Heart right ventricle (tissue), 16 donors: Measurements from ENCODE around the gene SAG. TPM values are rescaled to one million over a fixed set of nuclear protein-coding genes. Genes with fewer than 3 reads are reported as not detected.
A peak's percentile ranks its signal among the peaks of the same experiment; 100 is the strongest.

ENCODE experiments used
- ATAC-seq, 8 donors: fragments of 200-7000 bp; cut with Tn5 transposase; one replicate each; pipeline ENCODE4 v1.9.1; 2020; ENCODE audit warnings: mild to moderate bottlenecking in 8 of 8, moderate library complexity in 8 of 8, moderate number of reproducible peaks in 1 of 8
- DNase-seq, 2 donors: peaks; one replicate each; pipeline ENCODE4 v3.0.0-alpha.2; 2020
- H3K27ac ChIP-seq, 10 donors: fragments of 200-600 bp; sonication (generic) in 2 of 10; one replicate each; pipeline versions ENCODE4 v1.5.0 to v1.8.0; 2020 to 2022; ENCODE audit warnings: mild to moderate bottlenecking in 3 of 10
- H3K27me3 ChIP-seq, 7 donors: fragments of 200-600 bp; one replicate each; pipeline ENCODE4 v1.8.0; 2021 to 2022; ENCODE audit warnings: mild to moderate bottlenecking in 2 of 7
- H3K36me3 ChIP-seq, 9 donors: fragments of 200-600 bp; sonication (generic) in 1 of 9; one replicate each; pipeline versions ENCODE4 v1.5.0 to v1.8.0; 2020 to 2022; ENCODE audit warnings: mild to moderate bottlenecking in 2 of 9
- H3K4me1 ChIP-seq, 9 donors: fragments of 200-600 bp; sonication (generic) in 1 of 9; one replicate each; pipeline versions ENCODE4 v1.5.0 to v1.8.0; 2020 to 2022; ENCODE audit warnings: mild to moderate bottlenecking in 4 of 9
- H3K4me3 ChIP-seq, 10 donors: fragments of 200-600 bp; sonication (generic) in 2 of 10; one replicate each; pipeline versions ENCODE4 v1.5.0 to v1.8.0; 2020 to 2022; ENCODE audit warnings: mild to moderate bottlenecking in 7 of 10, moderate library complexity in 2 of 10
- H3K9me3 ChIP-seq, 11 donors: fragments of 200-600 bp in 10 of 11; sonication (generic) in 2 of 11; one replicate each; pipeline versions ENCODE4 v1.5.0 to v1.8.0; 2013 to 2022; ENCODE audit warnings: mild to moderate bottlenecking in 2 of 11, control low read depth in 1 of 11, moderate library complexity in 1 of 11
- WGBS, 2 donors: extraction: QIAGEN DNeasy Blood & Tissue Kit; methylation state at CpG; one replicate each; pipeline ENCODE4 v1.1.7; 2013; ENCODE audit warnings: inconsistent platforms in 1 of 2; 5-methylcytosine and 5-hydroxymethylcytosine counted together
- intact Hi-C, 10 donors: fragments of 100-400 bp; cut with DNase I; formaldehyde crosslinking; loops; one replicate each; pipeline versions ENCODE4 v1.11.1 to v1.14.2; 2022
- polyA plus RNA-seq, 2 donors: library from polyadenylated mRNA; stranded (reverse); fragments of 200-250 nt; gene quantifications; one replicate each; pipeline ENCODE4 v1.2.3, GENCODE V29; 2013
- total RNA-seq, 10 donors: library from RNA; stranded (reverse); fragmentation: NEBNext Ultra II Directional in 3 of 10; extraction: Animal tissue kit (Norgen Biotek cat#: 25700) in 3 of 10; gene quantifications; one replicate each; pipeline versions ENCODE4 v1.2.1 to v1.2.4, GENCODE V29; 2021 to 2023
- TF ChIP-seq, protein P1 (sequence below), 9 donors: fragments of 200-600 bp; sonication (generic) in 2 of 9; IDR thresholded peaks; one replicate each; pipeline versions ENCODE4 v1.5.0 to v1.8.0; 2021 to 2022; ENCODE audit warnings: antibody characterized with exemption in 9 of 9, mild to moderate bottlenecking in 5 of 9, moderate library complexity in 1 of 9
- donor health status: Arrhythmogenic right ventricular cardiomyopathy.
- donor health status: ischemic (EF 13 %, LVEDD 7.1; RV severe dilation, severe dysfunction).
- donor health status: healthy with polysubstance abuse.
- donor health status: DM: no; HTN: yes; CAD: no.
- donor health status: DM: no; HTN: no; CAD: no.
- donor health status: ischemic (EF 25% LVEDD 6.9; RV normal size, moderate dysfunction).
- donor health status: ischemic (EF 25% LVEDD 5.7; RV mildly dilated, moderate dysfunction).
- donor health status: healthy.
- donor health status: DM: yes; HTN: yes; CAD: no.
- donor health status: Ischemic cardiomyopathy.
- donor health status: ischemic (EF 35%, LVEDD 5.7; RV mildly dilated, moderate dysfunction).
- donor health status: nonischemic (EF 11% LVEDD 7.7; RV severe dilation, severe dysfunction).
- donor health status: DM: yes; HTN: yes; CAD: no.
- donor health status: PGD.
- donor health status: ischemic (EF 29% LVEDD 5.4; RV normal size, mild dysfunction).
- donor health status: nonischemic (EF 23%, LVEDD 6.1; RV moderate dilation, normal function).

SAG gene
- total and polyA plus RNA-seq, 12 donors = not detected

DNA sequence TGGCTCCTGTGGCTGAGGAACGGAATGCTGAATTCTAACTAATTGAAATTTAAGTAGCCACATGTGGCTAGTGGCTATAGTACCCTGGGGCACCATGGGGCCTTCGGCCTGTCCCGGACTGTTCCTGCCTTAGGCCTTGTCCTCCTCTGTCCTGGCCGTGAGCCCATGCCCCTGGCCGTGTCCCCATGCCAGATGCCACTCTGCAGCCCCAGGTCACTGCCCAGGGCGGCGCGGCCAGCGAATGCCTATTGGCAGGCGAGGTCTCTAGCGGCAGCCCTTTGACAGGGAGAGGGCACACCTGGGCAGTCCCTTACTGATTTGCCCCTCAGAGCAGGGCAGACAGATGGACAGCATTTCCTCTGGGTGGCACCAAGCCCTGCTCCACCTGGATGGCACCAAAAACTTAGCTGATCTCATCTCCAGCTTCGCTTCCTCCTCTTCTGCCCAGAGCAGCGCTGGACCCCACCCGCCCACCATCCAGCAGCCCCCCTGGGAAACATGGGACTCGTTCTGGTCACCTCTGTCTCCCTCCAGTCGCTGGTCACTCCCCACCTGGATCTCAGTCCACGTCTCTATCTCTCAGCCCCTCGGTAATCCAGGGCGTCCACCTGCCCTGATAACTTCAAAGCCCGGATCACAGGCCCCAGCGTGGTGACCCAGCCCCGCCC lies 45.6 kb downstream of the SAG start:
- no peaks in the 10 kb centered on the region for H3K36me3 ChIP-seq
- 71 to 74% methylated on average over 22 of the region's 22 CpGs for WGBS, 2 donors
- peak overlapping the region in 7 of 10 donors; percentile 31 to 73 (median 56) for H3K4me3 ChIP-seq
- H3K4me1 ChIP-seq = peaks cover 0 to 79% (median 20%) of the 10 kb centered on the region in 9 donors
- DNase-seq (no peak), ATAC-seq (peak in 5 of 8 donors; percentile 1 to 43 (median 4))
- H3K9me3 ChIP-seq = no peaks in the 10 kb centered on the region
- TF ChIP-seq, protein P1, sequence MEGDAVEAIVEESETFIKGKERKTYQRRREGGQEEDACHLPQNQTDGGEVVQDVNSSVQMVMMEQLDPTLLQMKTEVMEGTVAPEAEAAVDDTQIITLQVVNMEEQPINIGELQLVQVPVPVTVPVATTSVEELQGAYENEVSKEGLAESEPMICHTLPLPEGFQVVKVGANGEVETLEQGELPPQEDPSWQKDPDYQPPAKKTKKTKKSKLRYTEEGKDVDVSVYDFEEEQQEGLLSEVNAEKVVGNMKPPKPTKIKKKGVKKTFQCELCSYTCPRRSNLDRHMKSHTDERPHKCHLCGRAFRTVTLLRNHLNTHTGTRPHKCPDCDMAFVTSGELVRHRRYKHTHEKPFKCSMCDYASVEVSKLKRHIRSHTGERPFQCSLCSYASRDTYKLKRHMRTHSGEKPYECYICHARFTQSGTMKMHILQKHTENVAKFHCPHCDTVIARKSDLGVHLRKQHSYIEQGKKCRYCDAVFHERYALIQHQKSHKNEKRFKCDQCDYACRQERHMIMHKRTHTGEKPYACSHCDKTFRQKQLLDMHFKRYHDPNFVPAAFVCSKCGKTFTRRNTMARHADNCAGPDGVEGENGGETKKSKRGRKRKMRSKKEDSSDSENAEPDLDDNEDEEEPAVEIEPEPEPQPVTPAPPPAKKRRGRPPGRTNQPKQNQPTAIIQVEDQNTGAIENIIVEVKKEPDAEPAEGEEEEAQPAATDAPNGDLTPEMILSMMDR (IDR thresholded peaks at IDR 0.05) = no peak
- peak overlapping the region in 5 of 10 donors; percentile 29 to 83 (median 52) for H3K27ac ChIP-seq
- no peaks in the 10 kb centered on the region for H3K27me3 ChIP-seq
- intact Hi-C loops = loop anchor here in 5 of 10 donors (5.0 to 10.0 kb wide), 2 partner anchors 89 to 92 kb away; no protein-coding TSS in a partner anchor

- TF ChIP-seq, protein P1 (IDR thresholded peaks at IDR 0.05) = peak in 6 of 9 donors; percentile 18 to 50 (median 30)
- no peaks in the 10 kb centered on the region for H3K27me3 ChIP-seq
- ATAC-seq (peak; percentile 71 to 91 (median 80)), DNase-seq (peak; percentile 40 to 75)
- H3K4me3 ChIP-seq = peak within 1 kb of the TSS; percentile 54 to 83 (median 72)
- H3K9me3 ChIP-seq = no peaks in the 10 kb centered on the region
- peak within 1 kb of the TSS in 6 of 10 donors; percentile 41 to 83 (median 56) for H3K27ac ChIP-seq
- peaks cover 0 to 79% (median 20%) of the 10 kb centered on the region in 9 donors for H3K4me1 ChIP-seq
- intact Hi-C loops = loop anchor here in 6 of 10 donors (2.0 to 10.0 kb wide), 3 partner anchors 88 to 91 kb away; no protein-coding TSS in a partner anchor
- H3K36me3 ChIP-seq = no peaks in the 10 kb centered on the region
- 5% methylated on average over 26 to 54 of the region's 56 CpGs for WGBS, 2 donors
Measured at GRCh38 chr2:233353769-233354499, 46.3 kb downstream of the SAG start, which contains the start of gene DGKD. Gene DGKD (plus strand): TSS chr2:233354494. CDS start chr2:233354519, 25 bp downstream.

- Histone ChIP-seq H3K27me3 (no peaks in the 10 kb centered on the region), H3K9me3 (no peaks in the 10 kb centered on the region), H3K4me1 (peaks cover 0 to 79% (median 20%) of the 10 kb centered on the region in 9 donors), H3K36me3 (no peaks in the 10 kb centered on the region), H3K27ac (peak overlapping the region in 3 of 10 donors; percentile 41 to 73 (median 60)), H3K4me3 (peak overlapping the region in 9 of 10 donors; percentile 54 to 83 (median 73))
- DNase-seq (no peak), ATAC-seq (peak in 2 of 8 donors; percentile 2 to 10)
- TF ChIP-seq, protein P1 (IDR thresholded peaks at IDR 0.05) = peak in 2 of 9 donors; percentile 6 to 10
- 0 to 1% methylated on average over 34 to 76 of the region's 77 CpGs for WGBS, 2 donors
- intact Hi-C loops = loop anchor here in 6 of 10 donors (2.0 to 10.0 kb wide), 3 partner anchors 88 to 90 kb away; no protein-coding TSS in a partner anchor
Measured at GRCh38 chr2:233354500-233354924, 46.9 kb downstream of the SAG start.
